Measurements from ENCODE around the gene EID1.

DNA sequence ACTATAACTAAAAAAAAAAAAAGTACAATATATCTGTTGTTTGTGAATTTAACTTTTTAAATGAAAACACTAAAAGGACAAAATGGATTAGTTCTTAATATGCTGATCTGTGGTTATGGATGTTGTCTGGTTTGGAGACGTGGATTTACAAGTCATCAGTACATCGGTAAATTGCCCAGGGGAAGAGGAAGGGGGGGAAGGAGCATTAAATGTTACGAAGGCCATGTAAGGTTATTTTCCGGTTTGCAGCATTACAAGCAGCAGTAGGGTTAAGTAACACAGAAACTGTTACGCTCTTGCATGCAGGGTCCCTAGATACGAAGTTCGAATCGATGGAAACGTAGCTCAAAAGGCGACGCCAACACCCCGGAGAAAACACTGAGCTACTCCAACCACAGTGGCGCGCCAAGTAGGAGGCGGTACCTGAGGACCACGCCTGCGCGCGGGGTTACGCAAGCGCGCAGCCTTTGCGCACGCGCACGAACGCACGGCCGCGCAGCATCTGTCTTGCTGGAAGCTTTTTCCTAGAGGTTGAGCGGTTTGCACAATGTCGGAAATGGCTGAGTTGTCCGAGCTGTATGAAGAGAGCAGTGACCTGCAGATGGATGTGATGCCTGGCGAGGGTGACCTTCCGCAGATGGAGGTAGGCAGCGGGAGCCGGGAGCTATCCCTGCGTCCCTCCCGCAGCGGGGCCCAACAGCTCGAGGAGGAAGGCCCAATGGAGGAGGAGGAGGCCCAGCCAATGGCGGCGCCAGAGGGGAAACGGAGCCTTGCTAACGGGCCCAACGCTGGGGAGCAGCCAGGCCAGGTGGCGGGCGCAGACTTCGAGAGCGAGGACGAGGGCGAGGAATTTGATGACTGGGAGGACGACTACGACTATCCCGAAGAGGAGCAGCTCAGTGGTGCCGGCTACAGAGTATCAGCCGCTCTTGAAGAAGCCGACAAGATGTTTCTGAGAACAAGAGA, at the start of gene EID1:
- TF ChIP-seq POLR2A (IDR thresholded peaks at IDR 0.05) (peak; percentile 92), EP300 (IDR thresholded peaks at IDR 0.05) (no peak)
- TF ChIP-seq, protein P1, sequence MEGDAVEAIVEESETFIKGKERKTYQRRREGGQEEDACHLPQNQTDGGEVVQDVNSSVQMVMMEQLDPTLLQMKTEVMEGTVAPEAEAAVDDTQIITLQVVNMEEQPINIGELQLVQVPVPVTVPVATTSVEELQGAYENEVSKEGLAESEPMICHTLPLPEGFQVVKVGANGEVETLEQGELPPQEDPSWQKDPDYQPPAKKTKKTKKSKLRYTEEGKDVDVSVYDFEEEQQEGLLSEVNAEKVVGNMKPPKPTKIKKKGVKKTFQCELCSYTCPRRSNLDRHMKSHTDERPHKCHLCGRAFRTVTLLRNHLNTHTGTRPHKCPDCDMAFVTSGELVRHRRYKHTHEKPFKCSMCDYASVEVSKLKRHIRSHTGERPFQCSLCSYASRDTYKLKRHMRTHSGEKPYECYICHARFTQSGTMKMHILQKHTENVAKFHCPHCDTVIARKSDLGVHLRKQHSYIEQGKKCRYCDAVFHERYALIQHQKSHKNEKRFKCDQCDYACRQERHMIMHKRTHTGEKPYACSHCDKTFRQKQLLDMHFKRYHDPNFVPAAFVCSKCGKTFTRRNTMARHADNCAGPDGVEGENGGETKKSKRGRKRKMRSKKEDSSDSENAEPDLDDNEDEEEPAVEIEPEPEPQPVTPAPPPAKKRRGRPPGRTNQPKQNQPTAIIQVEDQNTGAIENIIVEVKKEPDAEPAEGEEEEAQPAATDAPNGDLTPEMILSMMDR (IDR thresholded peaks at IDR 0.05): peak in 1 of 3 donors; percentile 13
